Omental fat pad (tissue), 4 donors: ENCODE data around the gene HIVEP2. TPM values are rescaled to one million over a fixed set of nuclear protein-coding genes. Genes with fewer than 3 reads are reported as not detected.

Experiments
- ATAC-seq: fragments of 150-250 bp; one replicate; pipeline ENCODE4 v1.9.1; 2016; ENCODE audit warnings: mild to moderate bottlenecking, moderate library complexity; ENCODE audit not compliant: low FRiP score
- DNase-seq: peaks from one replicate; pipeline ENCODE4 v3.0.0-alpha.2; 2019; ENCODE audit warnings: low spot score
- total RNA-seq, 4 donors: library from RNA; depleted of rRNA; stranded (reverse); fragments of >200 nt; gene quantifications; one replicate each; pipeline ENCODE4 v1.1.0, GENCODE V29; 2016
- TF ChIP-seq, protein P1 (sequence below), 3 donors: fragments of 450-650 bp; IDR thresholded peaks; one replicate each; pipeline ENCODE4 v1.5.1; 2016 to 2017; ENCODE audit warnings: antibody characterized with exemption in 3 of 3, mild to moderate bottlenecking in 3 of 3, moderate library complexity in 2 of 3

Gene HIVEP2
- total RNA-seq, 4 donors from 2014 or later = 14.9 to 47.3 (median 26.9) TPM

DNA sequence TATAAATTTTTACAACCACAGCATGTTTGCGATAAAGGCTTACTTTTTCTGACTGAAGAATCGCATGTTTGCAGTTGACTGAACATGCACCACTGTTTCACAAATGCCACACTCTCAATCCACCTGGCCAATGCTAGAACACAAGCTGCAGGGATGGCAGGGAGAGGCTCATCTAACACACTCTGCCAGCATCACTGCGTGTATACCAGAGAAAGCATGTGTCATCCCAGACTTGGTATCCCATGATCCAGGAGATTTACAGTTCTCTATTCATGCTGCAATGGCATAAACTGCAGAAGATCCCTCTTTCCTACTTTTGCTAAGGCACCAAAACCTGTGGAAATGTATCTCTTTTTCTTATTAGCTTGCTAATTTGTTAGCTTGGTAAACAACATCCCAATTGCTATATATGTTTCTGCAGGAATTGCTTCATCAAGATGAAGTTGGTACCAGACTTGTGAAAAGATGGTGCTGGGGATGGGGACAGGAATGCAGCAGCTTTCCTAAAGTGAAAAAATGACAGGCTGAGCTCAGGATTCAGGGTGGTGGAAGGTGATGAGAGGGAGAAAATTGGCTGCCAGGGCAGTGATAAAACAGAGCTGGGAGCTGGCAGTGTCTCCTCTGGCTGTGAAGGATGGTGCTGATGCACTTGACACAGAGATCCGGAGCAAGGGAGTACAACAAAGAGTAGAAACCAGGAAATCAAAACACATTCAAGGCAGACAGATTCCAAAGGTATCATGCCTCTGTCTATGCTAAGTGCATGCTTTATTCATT is 186.9 kb downstream of the HIVEP2 start:
- DNase-seq (no peak), ATAC-seq (no peak)
- TF ChIP-seq, protein P1, sequence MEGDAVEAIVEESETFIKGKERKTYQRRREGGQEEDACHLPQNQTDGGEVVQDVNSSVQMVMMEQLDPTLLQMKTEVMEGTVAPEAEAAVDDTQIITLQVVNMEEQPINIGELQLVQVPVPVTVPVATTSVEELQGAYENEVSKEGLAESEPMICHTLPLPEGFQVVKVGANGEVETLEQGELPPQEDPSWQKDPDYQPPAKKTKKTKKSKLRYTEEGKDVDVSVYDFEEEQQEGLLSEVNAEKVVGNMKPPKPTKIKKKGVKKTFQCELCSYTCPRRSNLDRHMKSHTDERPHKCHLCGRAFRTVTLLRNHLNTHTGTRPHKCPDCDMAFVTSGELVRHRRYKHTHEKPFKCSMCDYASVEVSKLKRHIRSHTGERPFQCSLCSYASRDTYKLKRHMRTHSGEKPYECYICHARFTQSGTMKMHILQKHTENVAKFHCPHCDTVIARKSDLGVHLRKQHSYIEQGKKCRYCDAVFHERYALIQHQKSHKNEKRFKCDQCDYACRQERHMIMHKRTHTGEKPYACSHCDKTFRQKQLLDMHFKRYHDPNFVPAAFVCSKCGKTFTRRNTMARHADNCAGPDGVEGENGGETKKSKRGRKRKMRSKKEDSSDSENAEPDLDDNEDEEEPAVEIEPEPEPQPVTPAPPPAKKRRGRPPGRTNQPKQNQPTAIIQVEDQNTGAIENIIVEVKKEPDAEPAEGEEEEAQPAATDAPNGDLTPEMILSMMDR (IDR thresholded peaks at IDR 0.05) = no peak

DNA sequence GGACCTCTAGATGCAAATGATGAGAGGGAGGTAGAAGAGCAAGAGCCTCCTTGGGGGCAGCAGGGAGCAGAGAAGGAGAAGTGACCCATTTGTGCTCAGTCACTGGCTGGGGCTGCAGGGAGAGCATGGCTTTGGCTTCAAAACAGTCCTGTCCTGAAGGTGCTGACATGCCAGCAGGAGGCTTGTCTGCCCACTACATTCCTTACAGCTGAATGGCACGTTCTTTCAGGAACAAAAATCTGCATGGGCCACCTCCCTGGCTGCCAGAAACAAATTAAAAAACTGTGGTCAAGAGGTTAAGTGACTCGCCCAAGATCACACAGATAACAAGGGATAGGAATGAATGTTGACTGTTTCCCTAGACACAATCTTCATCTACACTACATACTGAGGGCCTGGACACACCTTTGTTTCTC is 188.8 kb downstream of the HIVEP2 start:
- ATAC-seq = no peak
- TF ChIP-seq, protein P1 (IDR thresholded peaks at IDR 0.05) = no peak
- DNase-seq = no peak

DNA sequence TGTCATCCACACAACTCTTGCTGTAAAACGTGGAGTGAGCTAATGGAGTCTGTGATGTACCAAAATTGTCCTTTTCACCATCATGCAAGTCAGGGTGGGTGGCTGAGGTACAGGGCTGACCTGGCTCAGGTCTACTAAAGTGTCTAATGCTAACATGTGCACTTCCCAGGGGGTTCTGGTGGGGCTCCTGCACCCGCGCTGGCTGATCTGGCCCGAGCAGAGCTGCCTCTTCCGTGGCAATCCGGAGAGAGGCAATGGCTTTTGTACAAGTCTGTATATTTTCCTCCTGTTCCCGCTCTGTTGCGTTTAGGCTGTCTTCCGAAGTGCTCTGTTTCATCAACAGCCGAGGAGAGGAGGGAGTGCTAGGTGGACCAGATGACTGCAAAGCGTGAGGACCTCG is 191.8 kb downstream of the HIVEP2 start:
- TF ChIP-seq, protein P1 (IDR thresholded peaks at IDR 0.05) = no peak
- no peak for DNase-seq
- ATAC-seq = no peak

DNA sequence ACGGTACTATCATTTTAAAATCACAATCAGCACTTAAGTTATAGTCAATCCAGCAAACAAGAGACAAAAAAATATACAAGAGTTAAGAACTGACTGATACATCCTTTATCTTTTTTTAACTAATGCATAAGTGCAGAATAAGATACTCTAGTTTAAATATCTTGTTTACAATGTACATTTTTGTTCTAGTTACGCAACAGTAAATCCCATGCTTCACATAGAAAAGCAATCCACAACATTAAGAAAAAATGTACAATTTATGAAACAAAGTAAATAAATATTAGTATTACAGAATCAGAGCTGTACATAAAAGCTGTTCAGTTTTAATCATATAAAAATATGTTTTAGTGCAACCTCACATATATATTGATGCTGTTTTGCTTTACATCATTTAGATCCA is 192.6 kb downstream of the HIVEP2 start:
- TF ChIP-seq, protein P1 (IDR thresholded peaks at IDR 0.05) = no peak
- no peak for ATAC-seq

DNA sequence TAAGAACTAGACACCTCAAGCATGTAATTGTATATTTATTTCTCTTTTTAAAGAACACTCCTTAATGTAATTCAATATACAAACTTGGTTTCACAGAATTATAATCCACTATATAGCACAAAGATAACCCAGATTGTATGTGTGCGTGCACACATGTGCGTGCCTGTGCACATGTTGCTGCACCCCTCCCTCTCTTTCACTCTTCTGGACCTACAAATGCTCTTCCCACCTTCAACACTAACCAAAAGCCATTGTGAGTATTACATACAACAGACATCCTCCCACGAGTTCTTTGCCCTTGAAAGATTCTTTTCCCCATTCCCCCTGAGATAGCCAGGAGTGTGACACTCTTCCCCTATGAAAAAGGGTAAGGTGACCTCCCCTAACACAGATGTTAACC is 193.5 kb downstream of the HIVEP2 start:
- TF ChIP-seq, protein P1 (IDR thresholded peaks at IDR 0.05) = no peak
- DNase-seq (no peak), ATAC-seq (no peak)

More for the DNA sequence above, 192.6 kb downstream of the HIVEP2 start:
- DNase-seq = no peak

DNA sequence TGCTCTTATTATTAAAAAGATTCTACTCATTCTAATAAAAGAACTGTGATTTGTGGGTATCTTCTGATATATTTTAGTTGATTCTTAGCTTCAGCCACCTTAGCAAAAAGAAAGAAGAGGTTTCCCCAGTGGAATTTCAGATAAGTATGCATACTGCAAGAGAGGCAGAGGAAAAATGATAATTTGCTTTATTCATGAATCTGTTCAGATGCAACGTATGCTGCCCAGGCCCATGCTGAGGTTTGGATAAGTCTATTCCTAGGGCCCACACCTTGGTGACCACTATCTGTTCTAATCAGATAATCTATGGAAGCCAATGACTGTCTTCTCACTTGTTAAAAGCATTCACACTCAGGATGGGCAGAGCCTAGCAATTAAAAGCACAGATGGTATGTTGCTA is 194.0 kb downstream of the HIVEP2 start:
- TF ChIP-seq, protein P1 (IDR thresholded peaks at IDR 0.05) = no peak
- DNase-seq (no peak), ATAC-seq (no peak)

DNA sequence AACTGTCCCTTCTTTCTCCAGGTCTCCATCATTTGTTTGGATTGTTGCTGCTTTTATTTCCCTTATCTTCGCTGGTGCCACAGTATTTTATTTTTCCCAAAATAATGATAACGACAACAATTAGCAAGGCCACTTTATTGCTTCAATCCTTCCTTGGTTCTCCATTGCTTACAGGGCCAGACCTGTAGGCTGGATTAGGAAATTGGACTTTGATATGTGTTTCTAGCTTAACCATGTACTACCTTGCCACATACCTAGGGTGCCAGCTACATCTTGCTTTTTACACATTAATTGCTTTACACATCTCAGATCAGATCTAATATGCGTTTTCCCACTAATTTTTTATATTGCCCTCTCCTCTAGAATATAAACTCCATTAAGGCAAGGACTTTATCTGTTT is 195.4 kb downstream of the HIVEP2 start:
- ATAC-seq = no peak
- TF ChIP-seq, protein P1 (IDR thresholded peaks at IDR 0.05) = no peak
- DNase-seq = no peak
